Tibial nerve (tissue), 4 donors: Measurements from ENCODE around the gene IL1R2. TPM values are rescaled to one million over a fixed set of nuclear protein-coding genes. Genes with fewer than 3 reads are reported as not detected.

Experiments
- DNase-seq, 2 donors: peaks; one replicate each; pipeline ENCODE4 v3.0.0-alpha.2; 2019; ENCODE audit warnings: low spot score in 2 of 2
- H3K27ac ChIP-seq, 4 donors: fragments of 200-600 bp; sonication (generic) in 3 of 4; one replicate each; pipeline ENCODE4 v1.5.1; 2017 to 2019; ENCODE audit warnings: mild to moderate bottlenecking in 1 of 4
- H3K27me3 ChIP-seq, 2 donors: fragments of 200-600 bp; sonication (generic) in 1 of 2; one replicate each; pipeline versions ENCODE4 v1.5.1 to v1.6.0; 2017 to 2019
- H3K36me3 ChIP-seq, 3 donors: fragments of 200-600 bp; sonication (generic); one replicate each; pipeline ENCODE4 v1.5.1; 2018 to 2019
- H3K4me1 ChIP-seq, 4 donors: fragments of 200-600 bp; sonication (generic) in 3 of 4; one replicate each; pipeline ENCODE4 v1.5.1; 2017 to 2019
- H3K4me3 ChIP-seq, 4 donors: fragments of 200-600 bp; sonication (generic) in 3 of 4; one replicate each; pipeline ENCODE4 v1.5.1; 2017 to 2019; ENCODE audit warnings: mild to moderate bottlenecking in 1 of 4, moderate library complexity in 1 of 4
- H3K9me3 ChIP-seq, 4 donors: fragments of 200-600 bp; sonication (generic) in 3 of 4; one replicate each; pipeline ENCODE4 v1.5.1; 2017 to 2019
- CTCF ChIP-seq, 5 experiments: fragments of 200-600 bp in 3 of 5; fragments of 450-650 bp in 2 of 5; sonication (generic) in 3 of 5; IDR thresholded peaks; one replicate each; pipeline ENCODE4 v1.5.1; 2016 to 2019; ENCODE audit warnings: antibody characterized with exemption in 5 of 5, mild to moderate bottlenecking in 3 of 5, moderate library complexity in 2 of 5
- EP300 ChIP-seq, 2 donors: sonication (generic); formaldehyde crosslinking; IDR thresholded peaks; one replicate each; pipeline ENCODE4 v1.6.1; 2017; ENCODE audit warnings: antibody characterized with exemption in 2 of 2, mild to moderate bottlenecking in 1 of 2
- POLR2A ChIP-seq, 2 donors: fragments of 450-650 bp; IDR thresholded peaks; one replicate each; pipeline ENCODE4 v1.6.1; 2017; ENCODE audit warnings: antibody characterized with exemption in 2 of 2, mild to moderate bottlenecking in 2 of 2, moderate library complexity in 2 of 2
- WGBS, 2 donors: methylation state at CpG; one replicate each; pipeline ENCODE4 v1.1.5; 2018; 5-methylcytosine and 5-hydroxymethylcytosine counted together
- total RNA-seq, 4 donors: library from RNA; depleted of rRNA; stranded (reverse); fragments of >200 nt; gene quantifications; one replicate each; pipeline ENCODE4 v1.1.0, GENCODE V29; 2016

The IL1R2 gene
- total RNA-seq, 4 donors from 2014 or later, result 3.6 to 17.7 (median 7.5) TPM

GRCh38 chr2:102044235-102044896 lies 52.6 kb downstream of the IL1R2 start:
- 93 to 97% methylated on average over 1 of the region's 1 CpG for WGBS, 2 donors
- Histone ChIP-seq H3K27ac (no peak overlapping the region), H3K27me3 (no peaks in the 10 kb centered on the region), H3K4me3 (no peak overlapping the region), H3K36me3 (no peaks in the 10 kb centered on the region), H3K9me3 (no peaks in the 10 kb centered on the region), H3K4me1 (peaks cover 0 to 21% (median 8%) of the 10 kb centered on the region in 4 donors)
- TF ChIP-seq POLR2A (IDR thresholded peaks at IDR 0.05) (no peak), CTCF (IDR thresholded peaks at IDR 0.05) (no peak), EP300 (IDR thresholded peaks at IDR 0.05) (no peak)
- no peak for DNase-seq

- DNase-seq, result no peak
- WGBS, 2 donors, result 81 to 85% methylated on average over 2 of the region's 2 CpGs
- TF ChIP-seq CTCF (IDR thresholded peaks at IDR 0.05) (no peak), EP300 (IDR thresholded peaks at IDR 0.05) (no peak), POLR2A (IDR thresholded peaks at IDR 0.05) (no peak)
- Histone ChIP-seq H3K27ac (no peak overlapping the region), H3K4me3 (no peak overlapping the region), H3K9me3 (no peaks in the 10 kb centered on the region), H3K36me3 (no peaks in the 10 kb centered on the region), H3K27me3 (no peaks in the 10 kb centered on the region), H3K4me1 (peaks cover 0 to 28% (median 13%) of the 10 kb centered on the region in 4 donors)
These were observed 53.3 kb downstream of the IL1R2 start for GRCh38 chr2:102044967-102045489.

GRCh38 chr2:102045697-102046096 lies 53.9 kb downstream of the IL1R2 start:
- WGBS, 2 donors, result 78 to 87% methylated on average over 6 of the region's 6 CpGs
- Histone ChIP-seq H3K4me3 (no peak overlapping the region), H3K4me1 (peaks cover 0 to 34% (median 19%) of the 10 kb centered on the region in 4 donors), H3K27ac (no peak overlapping the region), H3K36me3 (no peaks in the 10 kb centered on the region), H3K27me3 (no peaks in the 10 kb centered on the region), H3K9me3 (no peaks in the 10 kb centered on the region)
- no peak for DNase-seq
- TF ChIP-seq CTCF (IDR thresholded peaks at IDR 0.05), result no peak
- TF ChIP-seq POLR2A (IDR thresholded peaks at IDR 0.05), result no peak
- TF ChIP-seq EP300 (IDR thresholded peaks at IDR 0.05), result no peak

- no peaks in the 10 kb centered on the region for H3K36me3 ChIP-seq
- no peak overlapping the region for H3K4me3 ChIP-seq
- DNase-seq, result no peak
- 60 to 68% methylated on average over 9 of the region's 9 CpGs for WGBS, 2 donors
- H3K4me1 ChIP-seq, result peaks cover 0 to 41% (median 24%) of the 10 kb centered on the region in 4 donors
- H3K9me3 ChIP-seq, result no peaks in the 10 kb centered on the region
- peak overlapping the region in 2 of 4 donors; percentile 5 to 20 for H3K27ac ChIP-seq
- TF ChIP-seq CTCF (IDR thresholded peaks at IDR 0.05), result no peak
- TF ChIP-seq POLR2A (IDR thresholded peaks at IDR 0.05), result no peak
- no peak for TF ChIP-seq EP300 (IDR thresholded peaks at IDR 0.05)
- H3K27me3 ChIP-seq, result no peaks in the 10 kb centered on the region
These were observed 54.6 kb downstream of the IL1R2 start for GRCh38 chr2:102046135-102046986.

- DNase-seq, result peak in 1 of 2 donors; percentile 53
- Histone ChIP-seq H3K4me1 (peaks cover 0 to 53% (median 32%) of the 10 kb centered on the region in 4 donors), H3K9me3 (no peaks in the 10 kb centered on the region), H3K36me3 (no peaks in the 10 kb centered on the region), H3K27me3 (no peaks in the 10 kb centered on the region), H3K4me3 (no peak overlapping the region), H3K27ac (peak overlapping the region in 3 of 4 donors; percentile 65 to 80 (median 66))
- TF ChIP-seq CTCF (IDR thresholded peaks at IDR 0.05), result no peak
- no peak for TF ChIP-seq POLR2A (IDR thresholded peaks at IDR 0.05)
- TF ChIP-seq EP300 (IDR thresholded peaks at IDR 0.05), result peak in 1 of 2 donors; percentile 76
- 73 to 83% methylated on average over 8 of the region's 8 CpGs for WGBS, 2 donors
These were observed 56.7 kb downstream of the IL1R2 start for GRCh38 chr2:102048465-102048864.
